ENCODE data around the gene LMBRD1.

The LMBRD1 gene

GRCh38 chr6:69780585-69781178 lies 16.1 kb downstream of the LMBRD1 start:
- H3K79me1 ChIP-seq (replicated peaks; ENCODE audit: low read length, poor library complexity, severe bottlenecking) = peaks cover 16% of the 10 kb centered on the region
- H4K8ac ChIP-seq (ENCODE audit: low read length) = no peak overlapping the region
- H4K91ac ChIP-seq (ENCODE audit: low read length) = no peak overlapping the region
- H3K27me3 ChIP-seq (ENCODE audit: control insufficient read depth in 1 of 2, insufficient read depth in 1 of 2, low read length in 2 of 2) = no peaks in the 10 kb centered on the region
- no peak overlapping the region for H3K4me3 ChIP-seq (ENCODE audit: insufficient read depth in 1 of 2, low read depth in 1 of 2, low read length in 2 of 2)
- H3K4ac ChIP-seq (ENCODE audit: low read depth in 1 of 2, low read length in 2 of 2) = no peak overlapping the region
- no peak overlapping the region for H2AFZ ChIP-seq (ENCODE audit: low read depth, low read length)
- H3K9ac ChIP-seq (ENCODE audit: low read length) = no peak overlapping the region
- no peak for DNase-seq
- no peaks in the 10 kb centered on the region for H3K9me3 ChIP-seq (ENCODE audit: control insufficient read depth, low read length)
- no peak overlapping the region for H2BK15ac ChIP-seq (ENCODE audit: low read depth, poor library complexity, severe bottlenecking)
- H3K23ac ChIP-seq (ENCODE audit: low read length in 2 of 2) = no peak overlapping the region
- no peak overlapping the region for H2AK5ac ChIP-seq (ENCODE audit: low read length, severe bottlenecking)
- H3K27ac ChIP-seq (ENCODE audit: low read length, poor library complexity, severe bottlenecking) = no peak overlapping the region
- 74% methylated on average over 2 of the region's 2 CpGs for WGBS
- peaks cover 0 to 17% of the 10 kb centered on the region in 2 experiments for H3K36me3 ChIP-seq (ENCODE audit: control insufficient read depth in 1 of 2, insufficient read depth in 2 of 2, low read depth in 1 of 2, low read length in 2 of 2)
- H2BK120ac ChIP-seq (ENCODE audit: low read depth, low read length) = no peak overlapping the region
- H3K18ac ChIP-seq (ENCODE audit: low read depth in 1 of 2, low read length in 2 of 2) = no peak overlapping the region
- H3K4me2 ChIP-seq (ENCODE audit: low read length, poor library complexity, severe bottlenecking) = no peak overlapping the region
- H2BK5ac ChIP-seq (ENCODE audit: low read depth, low read length, poor library complexity, severe bottlenecking) = no peak overlapping the region
- H3K14ac ChIP-seq (ENCODE audit: low read length in 2 of 2) = no peak overlapping the region
- H3K4me1 ChIP-seq (ENCODE audit: control insufficient read depth, insufficient read depth, low read depth, low read length) = no peaks in the 10 kb centered on the region
- no peak overlapping the region for H2BK12ac ChIP-seq (ENCODE audit: low read length in 2 of 2)

GRCh38 chr6:69775941-69776340 lies 20.9 kb downstream of the LMBRD1 start:
- Histone ChIP-seq H2BK5ac (ENCODE audit: low read depth, low read length, poor library complexity, severe bottlenecking) (no peak overlapping the region), H3K4ac (ENCODE audit: low read depth in 1 of 2, low read length in 2 of 2) (no peak overlapping the region), H3K4me3 (ENCODE audit: insufficient read depth in 1 of 2, low read depth in 1 of 2, low read length in 2 of 2) (no peak overlapping the region), H2BK12ac (ENCODE audit: low read length in 2 of 2) (no peak overlapping the region), H2BK120ac (ENCODE audit: low read depth, low read length) (no peak overlapping the region), H3K4me2 (ENCODE audit: low read length, poor library complexity, severe bottlenecking) (no peak overlapping the region), H4K8ac (ENCODE audit: low read length) (no peak overlapping the region), H3K9me3 (ENCODE audit: control insufficient read depth, low read length) (no peaks in the 10 kb centered on the region), H3K14ac (ENCODE audit: low read length in 2 of 2) (no peak overlapping the region), H4K91ac (ENCODE audit: low read length) (no peak overlapping the region), H3K18ac (ENCODE audit: low read depth in 1 of 2, low read length in 2 of 2) (no peak overlapping the region), H3K27me3 (ENCODE audit: control insufficient read depth in 1 of 2, insufficient read depth in 1 of 2, low read length in 2 of 2) (no peaks in the 10 kb centered on the region), H3K9ac (ENCODE audit: low read length) (no peak overlapping the region), H3K36me3 (ENCODE audit: control insufficient read depth in 1 of 2, insufficient read depth in 2 of 2, low read depth in 1 of 2, low read length in 2 of 2) (peaks cover 0 to 22% of the 10 kb centered on the region in 2 experiments), H3K4me1 (ENCODE audit: control insufficient read depth, insufficient read depth, low read depth, low read length) (no peaks in the 10 kb centered on the region), H2AFZ (ENCODE audit: low read depth, low read length) (no peak overlapping the region), H2AK5ac (ENCODE audit: low read length, severe bottlenecking) (no peak overlapping the region), H3K79me1 (replicated peaks; ENCODE audit: low read length, poor library complexity, severe bottlenecking) (peaks cover 10% of the 10 kb centered on the region), H3K23ac (ENCODE audit: low read length in 2 of 2) (no peak overlapping the region), H2BK15ac (ENCODE audit: low read depth, poor library complexity, severe bottlenecking) (no peak overlapping the region), H3K27ac (ENCODE audit: low read length, poor library complexity, severe bottlenecking) (no peak overlapping the region)
- no peak for DNase-seq

- Histone ChIP-seq H3K14ac (ENCODE audit: low read length in 2 of 2) (no peak overlapping the region), H2BK12ac (ENCODE audit: low read length in 2 of 2) (no peak overlapping the region), H3K4me3 (ENCODE audit: insufficient read depth in 1 of 2, low read depth in 1 of 2, low read length in 2 of 2) (no peak overlapping the region), H3K23ac (ENCODE audit: low read length in 2 of 2) (no peak overlapping the region), H3K79me1 (replicated peaks; ENCODE audit: low read length, poor library complexity, severe bottlenecking) (peaks cover 10% of the 10 kb centered on the region), H2BK5ac (ENCODE audit: low read depth, low read length, poor library complexity, severe bottlenecking) (no peak overlapping the region), H4K91ac (ENCODE audit: low read length) (no peak overlapping the region), H3K4me2 (ENCODE audit: low read length, poor library complexity, severe bottlenecking) (no peak overlapping the region), H2BK120ac (ENCODE audit: low read depth, low read length) (no peak overlapping the region), H3K18ac (ENCODE audit: low read depth in 1 of 2, low read length in 2 of 2) (no peak overlapping the region), H2AFZ (ENCODE audit: low read depth, low read length) (no peak overlapping the region), H3K27ac (ENCODE audit: low read length, poor library complexity, severe bottlenecking) (no peak overlapping the region), H3K4me1 (ENCODE audit: control insufficient read depth, insufficient read depth, low read depth, low read length) (no peaks in the 10 kb centered on the region), H3K9me3 (ENCODE audit: control insufficient read depth, low read length) (no peaks in the 10 kb centered on the region), H3K27me3 (ENCODE audit: control insufficient read depth in 1 of 2, insufficient read depth in 1 of 2, low read length in 2 of 2) (no peaks in the 10 kb centered on the region), H4K8ac (ENCODE audit: low read length) (no peak overlapping the region), H3K9ac (ENCODE audit: low read length) (no peak overlapping the region), H2AK5ac (ENCODE audit: low read length, severe bottlenecking) (no peak overlapping the region), H2BK15ac (ENCODE audit: low read depth, poor library complexity, severe bottlenecking) (no peak overlapping the region), H3K4ac (ENCODE audit: low read depth in 1 of 2, low read length in 2 of 2) (no peak overlapping the region), H3K36me3 (ENCODE audit: control insufficient read depth in 1 of 2, insufficient read depth in 2 of 2, low read depth in 1 of 2, low read length in 2 of 2) (peaks cover 0 to 22% of the 10 kb centered on the region in 2 experiments)
- 100% methylated on average over 1 of the region's 1 CpG for WGBS
- DNase-seq = no peak
Measured at GRCh38 chr6:69775585-69775849, 21.3 kb downstream of the LMBRD1 start.

- Histone ChIP-seq H2BK12ac (ENCODE audit: low read length in 2 of 2) (no peak overlapping the region), H2BK120ac (ENCODE audit: low read depth, low read length) (no peak overlapping the region), H3K9me3 (ENCODE audit: control insufficient read depth, low read length) (no peaks in the 10 kb centered on the region), H4K8ac (ENCODE audit: low read length) (no peak overlapping the region), H3K4me3 (ENCODE audit: insufficient read depth in 1 of 2, low read depth in 1 of 2, low read length in 2 of 2) (no peak overlapping the region), H3K4me1 (ENCODE audit: control insufficient read depth, insufficient read depth, low read depth, low read length) (no peaks in the 10 kb centered on the region), H3K9ac (ENCODE audit: low read length) (no peak overlapping the region), H2BK5ac (ENCODE audit: low read depth, low read length, poor library complexity, severe bottlenecking) (no peak overlapping the region), H4K91ac (ENCODE audit: low read length) (no peak overlapping the region), H2AFZ (ENCODE audit: low read depth, low read length) (no peak overlapping the region), H3K23ac (ENCODE audit: low read length in 2 of 2) (no peak overlapping the region), H3K79me1 (replicated peaks; ENCODE audit: low read length, poor library complexity, severe bottlenecking) (peaks cover 10% of the 10 kb centered on the region), H3K27ac (ENCODE audit: low read length, poor library complexity, severe bottlenecking) (no peak overlapping the region), H3K4me2 (ENCODE audit: low read length, poor library complexity, severe bottlenecking) (no peak overlapping the region), H3K4ac (ENCODE audit: low read depth in 1 of 2, low read length in 2 of 2) (no peak overlapping the region), H2AK5ac (ENCODE audit: low read length, severe bottlenecking) (no peak overlapping the region), H2BK15ac (ENCODE audit: low read depth, poor library complexity, severe bottlenecking) (no peak overlapping the region), H3K36me3 (ENCODE audit: control insufficient read depth in 1 of 2, insufficient read depth in 2 of 2, low read depth in 1 of 2, low read length in 2 of 2) (peaks cover 0 to 16% of the 10 kb centered on the region in 2 experiments), H3K14ac (ENCODE audit: low read length in 2 of 2) (no peak overlapping the region), H3K18ac (ENCODE audit: low read depth in 1 of 2, low read length in 2 of 2) (no peak overlapping the region), H3K27me3 (ENCODE audit: control insufficient read depth in 1 of 2, insufficient read depth in 1 of 2, low read length in 2 of 2) (no peaks in the 10 kb centered on the region)
- WGBS = 100% methylated on average over 1 of the region's 4 CpGs
- DNase-seq = no peak
Measured at GRCh38 chr6:69774740-69775584, 21.8 kb downstream of the LMBRD1 start.
